Osteoblast (primary cell): ENCODE data around the gene YKT6. TPM values are rescaled to one million over a fixed set of nuclear protein-coding genes. Genes with fewer than 3 reads are reported as not detected.

Experiments
- DNase-seq: peaks from one replicate; pipeline ENCODE4 v3.0.0; 2011; ENCODE audit warnings: low spot score, mixed read lengths; ENCODE audit not compliant: insufficient read length; ENCODE audit errors: missing footprints
- H2AFZ ChIP-seq: 2 replicates; pipeline ENCODE4 v1.6.0; 2011; ENCODE audit warnings: mild to moderate bottlenecking, low read length
- H3K27ac ChIP-seq: 2 replicates; pipeline ENCODE4 v1.5.1; 2011; ENCODE audit warnings: mild to moderate bottlenecking, low read depth, low read length, moderate library complexity
- H3K27me3 ChIP-seq: 2 replicates; pipeline ENCODE4 v1.6.0; 2012; ENCODE audit warnings: mild to moderate bottlenecking, control low read depth, inconsistent platforms, low read length, moderate library complexity; ENCODE audit not compliant: insufficient read depth
- H3K36me3 ChIP-seq: 2 replicates; pipeline ENCODE4 v1.5.1; 2011; ENCODE audit warnings: mild to moderate bottlenecking, low read length, control low read depth, moderate library complexity; ENCODE audit not compliant: insufficient read depth
- H3K4me1 ChIP-seq: 2 replicates; pipeline ENCODE4 v1.5.1; 2011; ENCODE audit warnings: mild to moderate bottlenecking, low read length, control low read depth, moderate library complexity; ENCODE audit not compliant: insufficient read depth
- H3K4me2 ChIP-seq: 2 replicates; pipeline ENCODE4 v1.6.0; 2011; ENCODE audit warnings: mild to moderate bottlenecking, low read length; ENCODE audit not compliant: insufficient read depth
- H3K4me3 ChIP-seq: fragments of 200-600 bp; sonication (generic); 3 replicates; pipeline ENCODE4 v1.5.1; 2012; ENCODE audit warnings: mild to moderate bottlenecking, low read length, inconsistent platforms; ENCODE audit not compliant: insufficient read depth
- H3K79me2 ChIP-seq: 2 replicates; pipeline ENCODE4 v1.6.0; 2012; ENCODE audit warnings: mild to moderate bottlenecking, low read length, control low read depth, inconsistent platforms; ENCODE audit not compliant: insufficient read depth
- H3K9me3 ChIP-seq: 2 replicates; pipeline ENCODE4 v1.5.1; 2011; ENCODE audit warnings: low read depth, low read length, control low read depth
- H4K20me1 ChIP-seq: 2 replicates; pipeline ENCODE4 v1.6.0; 2012; ENCODE audit warnings: mild to moderate bottlenecking, low read length, control low read depth; ENCODE audit not compliant: insufficient read depth
- total RNA-seq: library from RNA; depleted of rRNA; stranded (reverse); fragments of >200 nt; gene quantifications from 2 replicates; pipeline ENCODE4 v1.2.3, GENCODE V29; 2012
- TF ChIP-seq, protein P1 (sequence below): IDR thresholded peaks from 2 replicates; pipeline ENCODE4 v1.5.1; 2011; ENCODE audit warnings: mild to moderate bottlenecking, low read depth, low read length, moderate library complexity; ENCODE audit errors: extremely low read depth

The YKT6 gene
- total RNA-seq, 1 donor: 90.1 TPM

DNA sequence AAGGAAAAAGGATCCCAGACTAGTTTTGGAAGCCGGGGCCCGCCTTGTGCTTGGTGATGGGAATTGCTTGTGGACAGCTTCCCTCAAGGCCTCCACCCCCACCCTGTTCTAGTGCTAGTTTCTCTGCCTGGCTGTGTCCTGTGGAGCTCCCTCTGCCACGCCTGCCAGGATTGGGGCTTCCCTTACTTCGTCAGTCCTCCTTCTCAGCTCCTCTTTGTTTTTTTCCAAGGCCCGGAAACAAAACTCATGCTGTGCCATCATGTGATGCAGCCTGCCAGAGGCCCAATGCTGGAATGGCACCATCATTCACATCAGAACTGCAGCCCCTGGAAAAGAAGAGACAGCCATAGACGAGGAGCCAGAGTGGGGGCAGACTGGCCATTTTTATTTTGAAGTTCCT lies 11.2 kb downstream of the YKT6 start:
- Histone ChIP-seq H3K9me3 (no peaks in the 10 kb centered on the region), H3K27me3 (no peaks in the 10 kb centered on the region), H2AFZ (no peak overlapping the region), H3K4me2 (no peak overlapping the region), H4K20me1 (peaks cover 8% of the 10 kb centered on the region), H3K79me2 (peaks cover 7% of the 10 kb centered on the region), H3K4me3 (no peak overlapping the region), H3K36me3 (peaks cover 64% of the 10 kb centered on the region), H3K4me1 (no peaks in the 10 kb centered on the region), H3K27ac (no peak overlapping the region)
- no peak for DNase-seq
- TF ChIP-seq, protein P1, sequence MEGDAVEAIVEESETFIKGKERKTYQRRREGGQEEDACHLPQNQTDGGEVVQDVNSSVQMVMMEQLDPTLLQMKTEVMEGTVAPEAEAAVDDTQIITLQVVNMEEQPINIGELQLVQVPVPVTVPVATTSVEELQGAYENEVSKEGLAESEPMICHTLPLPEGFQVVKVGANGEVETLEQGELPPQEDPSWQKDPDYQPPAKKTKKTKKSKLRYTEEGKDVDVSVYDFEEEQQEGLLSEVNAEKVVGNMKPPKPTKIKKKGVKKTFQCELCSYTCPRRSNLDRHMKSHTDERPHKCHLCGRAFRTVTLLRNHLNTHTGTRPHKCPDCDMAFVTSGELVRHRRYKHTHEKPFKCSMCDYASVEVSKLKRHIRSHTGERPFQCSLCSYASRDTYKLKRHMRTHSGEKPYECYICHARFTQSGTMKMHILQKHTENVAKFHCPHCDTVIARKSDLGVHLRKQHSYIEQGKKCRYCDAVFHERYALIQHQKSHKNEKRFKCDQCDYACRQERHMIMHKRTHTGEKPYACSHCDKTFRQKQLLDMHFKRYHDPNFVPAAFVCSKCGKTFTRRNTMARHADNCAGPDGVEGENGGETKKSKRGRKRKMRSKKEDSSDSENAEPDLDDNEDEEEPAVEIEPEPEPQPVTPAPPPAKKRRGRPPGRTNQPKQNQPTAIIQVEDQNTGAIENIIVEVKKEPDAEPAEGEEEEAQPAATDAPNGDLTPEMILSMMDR: no peak

DNA sequence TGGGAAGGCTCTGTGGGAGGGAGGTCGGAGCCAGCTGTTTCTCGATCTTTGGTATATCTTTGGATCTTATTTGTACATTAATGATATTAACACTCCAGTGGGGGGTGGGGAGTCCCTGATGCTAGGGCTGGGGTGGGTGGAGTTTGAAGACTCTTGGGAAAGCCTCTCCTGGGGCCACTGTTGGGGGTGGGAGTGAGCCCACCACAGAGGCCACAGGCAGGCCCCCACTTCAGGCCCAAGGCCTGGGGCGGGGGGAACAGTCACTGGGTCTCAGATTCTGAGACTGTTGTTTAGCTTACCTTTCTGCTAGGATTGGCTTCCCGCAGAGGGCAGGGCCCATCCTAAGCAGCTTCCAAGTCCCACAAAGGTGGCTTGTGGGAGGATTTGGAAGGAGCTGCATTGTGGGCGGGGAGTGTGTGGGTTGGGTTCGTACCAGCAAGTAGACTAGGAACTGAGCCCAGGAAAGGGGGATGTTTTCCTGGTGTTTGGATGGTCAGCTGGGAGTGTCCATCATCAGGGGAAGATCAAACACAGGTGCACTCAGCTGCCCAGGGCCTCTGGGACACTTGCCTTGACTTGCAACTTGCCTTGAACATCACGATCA lies 11.9 kb downstream of the YKT6 start:
- Histone ChIP-seq H3K36me3 (peaks cover 58% of the 10 kb centered on the region), H3K79me2 (peaks cover 3% of the 10 kb centered on the region), H3K4me1 (no peaks in the 10 kb centered on the region), H3K27ac (no peak overlapping the region), H3K27me3 (no peaks in the 10 kb centered on the region), H4K20me1 (peaks cover 8% of the 10 kb centered on the region), H2AFZ (no peak overlapping the region), H3K4me3 (no peak overlapping the region), H3K4me2 (no peak overlapping the region), H3K9me3 (no peaks in the 10 kb centered on the region)
- DNase-seq: peak; percentile 35
- TF ChIP-seq, protein P1: no peak

DNA sequence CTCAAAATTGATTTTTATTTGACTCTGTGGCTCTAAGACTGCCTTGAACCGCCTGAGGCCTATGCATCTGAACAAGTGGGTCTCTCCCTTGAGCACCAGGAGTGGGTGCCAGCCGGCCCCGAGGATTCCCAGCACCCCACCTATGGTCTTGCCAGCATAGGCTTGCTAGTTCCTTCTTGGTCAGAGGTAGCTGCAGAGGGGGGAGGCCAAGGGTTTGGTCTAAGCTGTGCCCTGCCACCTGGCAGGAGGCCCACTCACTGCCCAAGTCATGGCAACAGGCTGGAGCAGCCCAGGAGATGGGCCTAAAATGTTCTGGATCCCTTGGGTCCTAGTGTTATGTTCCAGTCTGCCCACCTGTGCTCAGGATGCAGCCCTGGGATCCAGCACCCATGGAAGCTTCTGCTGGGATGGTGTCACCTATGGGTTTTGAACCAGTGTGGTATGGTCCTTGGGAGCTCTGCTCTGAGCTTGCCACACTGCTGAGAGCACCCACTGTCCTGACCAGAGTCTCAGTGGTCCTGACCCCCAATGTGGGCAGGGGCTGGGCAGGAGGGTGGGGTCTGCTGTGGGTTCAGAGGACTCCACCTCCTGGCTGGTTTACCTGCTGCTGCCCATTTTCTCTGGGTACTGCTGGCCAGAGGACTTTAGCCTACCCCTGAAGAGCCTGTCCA lies 12.6 kb downstream of the YKT6 start:
- H3K36me3 ChIP-seq: peaks cover 52% of the 10 kb centered on the region
- H4K20me1 ChIP-seq: peaks cover 8% of the 10 kb centered on the region

DNA sequence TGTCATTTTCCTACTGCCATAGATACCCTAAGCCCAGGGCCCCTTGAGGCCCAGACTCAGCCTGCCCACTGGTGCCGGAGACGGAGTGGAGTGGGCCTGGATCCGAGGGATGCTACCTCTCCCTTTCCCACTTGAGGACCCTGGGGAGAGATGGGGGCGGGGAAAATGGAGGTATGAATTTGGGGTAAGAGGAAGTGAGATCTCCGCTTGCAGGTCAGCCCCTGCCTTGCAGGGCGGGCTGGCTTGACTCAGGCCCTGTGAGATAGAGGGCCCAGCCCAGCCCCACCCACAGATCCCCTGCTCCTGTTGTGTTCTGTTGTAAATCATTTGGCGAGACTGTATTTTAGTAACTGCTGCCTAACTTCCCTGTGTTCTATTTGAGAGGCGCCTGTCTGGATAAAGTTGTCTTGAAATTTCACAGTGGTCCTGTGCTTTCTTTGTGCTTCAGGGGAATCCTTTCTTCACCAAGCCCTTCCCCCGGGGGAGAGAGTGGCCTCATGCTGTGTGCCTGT lies 13.2 kb downstream of the YKT6 start:
- no peak overlapping the region for H2AFZ ChIP-seq
- no peak overlapping the region for H3K27ac ChIP-seq
- TF ChIP-seq, protein P1: no peak
- no peak overlapping the region for H3K4me2 ChIP-seq
- peaks cover 46% of the 10 kb centered on the region for H3K36me3 ChIP-seq
- no peaks in the 10 kb centered on the region for H3K9me3 ChIP-seq
- peak; percentile 47 for DNase-seq
- no peaks in the 10 kb centered on the region for H3K79me2 ChIP-seq
- H3K27me3 ChIP-seq: no peaks in the 10 kb centered on the region
- H3K4me3 ChIP-seq: no peak overlapping the region
- no peaks in the 10 kb centered on the region for H3K4me1 ChIP-seq
- peaks cover 8% of the 10 kb centered on the region for H4K20me1 ChIP-seq

More for the DNA sequence above, 12.6 kb downstream of the YKT6 start:
- DNase-seq: peak; percentile 61
- H2AFZ ChIP-seq: no peak overlapping the region
- no peak overlapping the region for H3K27ac ChIP-seq
- H3K4me3 ChIP-seq: no peak overlapping the region
- peaks cover 2% of the 10 kb centered on the region for H3K79me2 ChIP-seq
- H3K27me3 ChIP-seq: no peaks in the 10 kb centered on the region
- TF ChIP-seq, protein P1: no peak
- H3K4me1 ChIP-seq: no peaks in the 10 kb centered on the region
- H3K9me3 ChIP-seq: no peaks in the 10 kb centered on the region
- no peak overlapping the region for H3K4me2 ChIP-seq
